Measurements from ENCODE around the gene BLZF1.
"Not testable (repeated sequence)": the region's sequence is repeated elsewhere in the genome, so short reads cannot be mapped to it uniquely, and the experiment has no call there.

Gene BLZF1

DNA sequence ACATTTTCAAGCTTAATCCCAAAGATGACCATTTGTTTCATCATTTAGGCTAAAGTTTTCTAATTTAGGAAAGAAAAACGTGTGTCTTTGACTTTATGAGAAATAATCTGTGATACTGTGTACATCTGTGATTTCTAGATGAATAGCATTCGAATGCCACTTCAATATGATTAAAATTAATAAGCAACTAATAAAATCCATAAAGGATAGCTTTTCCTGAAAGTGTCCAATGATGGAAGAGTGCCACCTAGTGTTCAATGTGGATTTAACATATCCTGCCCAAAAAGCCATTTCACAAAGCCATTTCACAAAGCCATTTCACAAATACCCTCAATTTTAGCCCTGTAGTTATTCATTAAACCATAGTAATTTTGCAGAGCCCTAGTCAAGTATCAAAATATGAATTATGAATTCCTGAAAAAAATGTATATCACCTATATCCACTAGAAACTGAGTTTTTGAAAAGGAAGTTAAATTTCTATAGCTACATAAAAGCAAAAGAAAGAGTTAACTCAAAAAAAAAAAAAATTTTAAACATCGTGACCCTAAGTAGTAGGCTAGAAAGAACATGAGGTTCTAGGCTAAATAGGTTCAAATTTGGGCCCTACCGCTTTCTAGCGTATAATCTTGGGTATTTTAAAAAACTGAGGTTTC is 19.5 kb upstream of the BLZF1 start:
- no peak for DNase-seq (ENCODE audit: insufficient read length, low spot score)
- no peak for FAIRE-seq

DNA sequence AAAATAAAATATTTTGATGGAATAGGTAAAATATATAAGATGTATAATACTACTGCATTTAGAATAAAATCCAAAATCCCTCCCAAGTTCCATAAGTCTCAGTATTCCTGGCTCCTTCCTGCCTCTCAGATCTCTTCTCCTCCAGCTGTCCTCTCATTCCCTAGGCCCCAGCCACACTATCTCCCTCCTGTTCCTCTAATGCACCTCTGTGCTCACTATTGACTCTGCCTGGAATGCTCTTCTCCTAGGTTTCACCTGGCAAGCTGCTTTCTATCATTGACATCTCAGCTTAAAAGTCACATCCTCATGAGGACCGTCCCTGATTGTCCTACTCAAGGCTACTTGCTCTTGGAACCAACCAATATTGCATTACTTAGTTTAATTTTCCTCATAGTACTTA is 7.6 kb upstream of the BLZF1 start:
- no peak for FAIRE-seq

DNA sequence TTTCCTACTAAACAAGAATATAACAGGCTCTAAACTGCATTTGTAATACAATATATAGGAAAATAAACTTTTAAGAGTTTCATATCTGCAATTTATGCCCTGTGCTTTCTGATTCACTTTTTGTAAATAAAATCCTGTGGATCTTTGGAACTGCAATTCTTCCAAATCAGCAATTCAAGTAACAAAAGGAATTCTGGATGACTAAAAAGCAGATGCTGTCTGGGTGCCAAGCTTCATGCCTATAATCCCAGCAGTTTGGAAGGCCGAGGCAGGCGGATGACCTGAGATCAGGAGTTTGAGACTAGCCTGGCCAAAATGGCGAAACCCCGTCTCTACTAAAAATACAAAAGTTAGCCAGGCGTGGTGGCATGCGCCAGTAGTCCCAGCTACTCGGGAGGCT is 6.7 kb upstream of the BLZF1 start:
- FAIRE-seq = no peak
- no peak for DNase-seq (ENCODE audit: insufficient read length, low spot score)

More for the DNA sequence above, 7.6 kb upstream of the BLZF1 start:
- no peak for DNase-seq (ENCODE audit: insufficient read length, low spot score)

DNA sequence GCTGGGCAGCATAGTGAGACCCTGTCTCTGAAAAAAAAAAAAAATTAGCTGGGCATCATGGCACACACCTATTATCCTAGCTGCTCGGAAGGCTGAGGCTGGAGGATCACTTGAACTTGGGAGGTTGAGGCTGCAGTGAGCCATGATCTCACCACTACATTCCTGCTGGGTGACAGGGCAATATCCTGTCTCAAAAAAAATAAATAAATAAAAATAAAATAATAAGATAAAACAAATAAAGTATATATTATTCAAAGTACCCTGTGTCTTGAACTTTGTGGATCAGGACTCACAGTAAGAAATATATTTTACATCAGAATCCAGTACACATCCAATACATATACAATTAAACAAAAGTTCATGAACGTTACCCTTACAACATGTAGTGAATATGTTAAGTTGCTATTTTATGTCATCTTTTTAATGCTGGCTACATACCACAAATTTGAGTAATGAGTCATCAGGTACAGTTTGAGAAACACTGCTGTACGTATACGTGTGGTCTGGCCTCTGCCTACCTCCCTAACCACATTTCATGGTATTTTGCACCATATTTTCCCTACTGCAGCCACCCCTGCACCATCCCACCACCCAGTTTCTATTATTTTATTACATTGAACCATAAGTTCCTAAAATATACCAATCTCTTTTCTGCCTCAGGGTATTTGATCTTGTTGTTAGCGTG is 4.8 kb upstream of the BLZF1 start:
- FAIRE-seq = peak; percentile 38
- DNase-seq (ENCODE audit: insufficient read length, low spot score) = peak; percentile 41

DNA sequence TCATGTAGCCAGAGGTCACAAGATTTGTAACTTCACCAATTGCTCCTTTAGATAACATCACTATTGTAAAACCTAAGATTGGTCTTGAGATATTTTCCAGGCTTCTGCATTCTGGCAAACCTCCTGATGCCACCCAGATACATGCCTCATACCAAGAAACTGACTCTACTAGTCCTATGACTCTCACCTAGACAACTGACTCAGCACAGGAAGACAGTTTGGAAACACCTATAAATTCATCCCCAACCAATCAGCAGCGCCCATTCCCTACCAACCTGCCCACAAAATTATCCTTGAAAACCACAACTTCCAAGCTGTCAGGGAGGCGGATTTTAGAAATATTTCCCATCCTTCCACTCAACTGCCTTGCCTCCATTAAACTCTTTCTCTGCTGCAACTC is 3.0 kb upstream of the BLZF1 start:
- FAIRE-seq (no peak), DNase-seq (ENCODE audit: insufficient read length, low spot score) (no peak)

DNA sequence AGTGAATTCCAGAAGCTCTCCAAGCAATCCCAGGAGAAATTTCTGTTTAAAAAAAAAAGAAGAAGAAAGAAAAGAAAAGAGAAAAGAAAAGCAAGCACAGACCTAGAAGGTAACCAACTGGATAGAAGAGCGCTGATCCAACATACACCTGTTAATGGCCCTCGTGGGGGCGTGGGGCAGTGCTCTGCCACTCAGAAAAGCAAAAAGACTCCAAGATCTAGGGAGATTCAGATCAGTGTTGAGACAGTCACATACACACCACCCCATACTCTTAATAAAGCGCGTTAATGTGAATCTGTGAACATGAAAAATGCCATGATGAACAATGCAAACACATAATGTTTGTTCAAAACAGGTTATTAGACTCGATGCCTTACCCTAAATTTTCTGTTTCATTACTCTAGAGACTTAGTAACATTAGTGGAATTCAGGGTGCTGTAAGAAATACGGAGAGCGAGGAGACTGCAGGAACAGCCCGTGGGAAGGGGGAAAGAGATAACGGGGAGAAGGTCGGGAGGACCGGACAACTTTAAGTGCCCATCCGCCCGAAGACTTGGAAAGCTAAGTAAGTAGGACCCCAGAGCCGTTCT is 804 bp upstream of the BLZF1 start:
- DNase-seq (ENCODE audit: insufficient read length, low spot score) (no peak), FAIRE-seq (no peak)

DNA sequence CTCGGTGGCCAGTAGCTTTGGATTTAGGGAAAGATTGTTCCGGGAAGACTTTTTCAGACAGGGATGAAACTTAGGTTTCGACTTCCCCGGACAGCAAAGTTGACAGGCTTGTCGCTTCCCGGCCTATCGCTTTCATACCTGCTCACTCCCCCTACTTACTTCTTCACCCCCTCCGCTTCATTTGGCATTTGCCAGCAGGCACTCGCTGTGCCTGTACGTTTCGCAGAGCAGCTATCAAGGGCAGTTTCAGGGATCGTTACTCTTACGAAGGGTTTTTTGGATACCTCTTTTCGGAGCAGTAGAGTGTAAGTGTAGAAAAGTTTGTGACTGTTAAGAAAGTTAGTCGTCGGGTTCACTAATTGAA is 393 bp downstream of the BLZF1 start:
- DNase-seq (ENCODE audit: insufficient read length, low spot score) (no peak), FAIRE-seq (no peak)

DNA sequence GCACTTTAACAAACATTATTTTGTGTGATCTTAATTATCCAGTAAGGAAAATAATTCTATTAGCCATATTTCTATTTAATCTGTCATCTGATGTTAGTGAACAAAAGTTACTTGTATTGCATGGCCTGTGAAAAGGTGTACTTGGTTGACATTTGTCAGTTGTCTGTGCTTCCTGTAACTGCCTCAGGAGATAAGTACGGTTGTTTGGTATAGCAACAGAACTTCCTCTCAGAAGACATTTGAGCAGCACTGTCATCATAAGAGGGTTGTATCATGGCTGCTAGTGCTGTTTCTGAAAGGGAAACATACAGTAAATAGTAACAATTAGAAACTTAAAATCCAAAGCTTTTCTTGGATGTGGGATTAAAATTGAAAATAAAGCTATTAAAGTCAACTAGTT is 3.4 kb downstream of the BLZF1 start:
- FAIRE-seq (no peak), DNase-seq (ENCODE audit: insufficient read length, low spot score) (no peak)

DNA sequence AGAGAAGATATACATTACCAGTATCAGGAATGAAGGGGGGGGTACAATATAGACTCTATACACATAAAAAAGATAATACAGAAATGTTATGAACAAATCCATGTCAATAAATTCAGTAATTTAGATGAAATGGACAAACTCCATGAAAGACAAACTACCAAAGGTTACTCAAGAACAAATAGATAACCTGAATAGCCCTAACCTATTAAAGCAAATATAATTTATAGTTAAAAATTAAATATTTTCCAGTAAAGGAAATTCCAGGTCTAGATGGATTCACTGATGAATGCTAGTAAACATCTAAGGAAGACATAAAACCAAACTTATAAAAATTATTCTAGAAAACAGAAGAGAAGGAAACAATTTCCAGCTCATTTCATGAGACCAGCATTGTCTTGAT is 13.2 kb downstream of the BLZF1 start:
- FAIRE-seq (no peak), DNase-seq (ENCODE audit: insufficient read length, low spot score) (no peak)

DNA sequence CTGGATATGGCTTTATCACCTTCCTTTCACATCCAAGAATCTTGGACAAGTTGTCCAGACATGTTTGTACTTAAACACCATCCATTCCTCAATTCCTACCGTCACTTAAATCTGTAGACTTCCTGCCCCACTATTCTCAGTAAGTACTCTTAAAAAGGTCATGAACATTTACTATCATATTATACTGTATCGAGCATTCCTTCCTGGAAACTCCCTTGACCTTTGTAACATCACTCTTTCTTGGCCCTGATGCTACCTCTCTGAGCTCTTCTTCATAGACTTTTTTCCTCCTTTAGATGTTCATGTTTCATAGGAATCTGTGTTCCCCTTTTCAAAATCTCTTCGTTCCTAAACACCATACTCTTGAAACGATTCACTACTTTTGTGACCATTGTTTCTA is 15.5 kb downstream of the BLZF1 start:
- FAIRE-seq (no peak), DNase-seq (ENCODE audit: insufficient read length, low spot score) (no peak)

DNA sequence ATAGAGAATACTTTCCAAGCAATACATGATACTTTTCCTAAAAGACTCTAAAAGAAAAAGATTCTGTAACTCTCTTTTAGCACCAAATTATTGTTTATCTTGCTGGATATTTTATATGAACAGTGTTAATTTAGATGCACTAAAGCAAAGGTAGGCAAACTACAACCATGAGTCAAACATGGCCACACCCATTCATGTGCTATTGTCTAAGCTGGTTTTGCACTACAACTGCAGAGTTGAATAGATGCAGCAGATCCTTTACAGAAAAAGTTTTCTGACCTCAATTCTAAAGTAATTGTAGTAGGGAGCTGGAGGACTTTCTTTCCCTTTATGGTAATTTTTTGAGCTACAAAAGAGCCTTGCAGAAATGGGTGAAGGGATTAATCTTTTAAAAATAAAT is 19.4 kb downstream of the BLZF1 start:
- FAIRE-seq (no peak), DNase-seq (ENCODE audit: insufficient read length, low spot score) (no peak)

DNA sequence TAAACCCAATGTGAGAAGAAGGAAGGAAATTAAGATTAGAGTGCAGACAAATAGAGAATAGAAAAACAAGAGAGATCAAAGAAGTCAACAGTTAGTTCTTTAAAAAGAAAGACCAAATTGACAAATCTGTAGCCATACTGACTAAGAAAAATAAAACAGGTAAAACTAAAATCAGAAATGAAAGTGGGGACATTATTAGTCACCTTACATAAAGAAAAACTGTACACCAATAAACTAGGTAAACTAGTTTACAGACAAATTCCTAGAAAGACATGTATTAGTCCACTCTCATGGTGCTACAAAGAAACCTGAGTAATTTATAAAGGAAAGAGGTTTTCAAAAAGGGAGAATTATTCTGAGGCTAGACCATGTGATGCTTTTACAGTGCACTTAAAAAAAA is 22.3 kb downstream of the BLZF1 start:
- DNase-seq (ENCODE audit: insufficient read length, low spot score) (no peak), FAIRE-seq (no peak)

DNA sequence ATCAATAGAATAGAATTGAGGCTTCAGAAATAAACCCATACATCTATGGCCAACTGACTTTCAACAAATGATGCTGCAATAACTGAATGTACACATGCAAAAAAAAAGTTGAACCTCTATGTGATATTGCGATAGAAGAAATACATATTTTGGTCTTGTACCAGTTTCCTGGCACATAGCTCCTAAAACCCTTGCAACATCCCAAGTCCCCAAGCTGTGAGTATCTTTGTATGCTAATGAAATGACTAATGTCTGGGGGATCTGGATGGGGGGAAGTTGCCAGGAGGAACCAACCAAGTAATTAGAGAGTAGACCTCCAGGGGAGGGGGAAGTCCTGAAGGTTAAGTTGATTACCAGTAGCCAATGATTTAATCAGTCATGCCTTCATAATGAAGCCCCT is 24.4 kb downstream of the BLZF1 start:
- no peak for DNase-seq (ENCODE audit: insufficient read length, low spot score)

DNA sequence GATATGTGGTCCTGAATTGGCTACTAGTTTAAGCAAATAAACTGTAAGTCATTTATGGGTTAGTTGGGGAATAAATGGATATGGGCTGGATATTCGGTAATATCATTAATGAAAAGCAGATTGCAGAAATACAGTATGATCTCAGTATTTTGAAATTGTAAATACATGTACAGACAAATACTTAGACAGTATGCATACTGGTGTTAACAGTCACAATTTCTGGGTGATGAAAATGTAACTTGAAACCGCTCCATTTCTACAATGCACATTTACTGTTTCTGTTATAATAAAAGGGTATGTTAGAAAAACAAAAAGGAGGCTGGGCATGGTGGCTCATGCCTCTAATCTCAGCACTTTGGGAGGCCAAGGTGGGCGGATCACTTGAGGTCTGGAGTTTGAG is 28.0 kb downstream of the BLZF1 start:
- DNase-seq (ENCODE audit: insufficient read length, low spot score) = no peak
- FAIRE-seq = no peak

More for the DNA sequence above, 24.4 kb downstream of the BLZF1 start:
- no peak for FAIRE-seq

DNA sequence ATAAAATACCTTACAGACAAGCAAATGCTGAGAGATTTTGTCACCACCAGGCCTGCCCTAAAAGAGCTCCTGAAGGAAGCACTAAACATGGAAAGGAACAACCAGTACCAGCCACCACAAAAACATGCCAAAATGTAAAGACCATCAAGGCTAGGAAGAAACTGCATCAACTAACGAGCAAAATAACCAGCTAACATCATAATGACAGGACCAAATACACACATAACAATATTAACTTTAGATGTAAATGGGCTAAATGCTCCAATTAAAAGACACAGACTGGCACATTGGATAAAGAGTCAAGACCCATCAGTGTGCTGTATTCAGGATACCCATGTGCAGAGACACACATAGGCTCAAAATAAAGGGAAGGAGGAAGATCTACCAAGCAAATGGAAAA is 34.6 kb downstream of the BLZF1 start:
- not testable (repeated sequence) for FAIRE-seq; DNase-seq (ENCODE audit: insufficient read length, low spot score)

DNA sequence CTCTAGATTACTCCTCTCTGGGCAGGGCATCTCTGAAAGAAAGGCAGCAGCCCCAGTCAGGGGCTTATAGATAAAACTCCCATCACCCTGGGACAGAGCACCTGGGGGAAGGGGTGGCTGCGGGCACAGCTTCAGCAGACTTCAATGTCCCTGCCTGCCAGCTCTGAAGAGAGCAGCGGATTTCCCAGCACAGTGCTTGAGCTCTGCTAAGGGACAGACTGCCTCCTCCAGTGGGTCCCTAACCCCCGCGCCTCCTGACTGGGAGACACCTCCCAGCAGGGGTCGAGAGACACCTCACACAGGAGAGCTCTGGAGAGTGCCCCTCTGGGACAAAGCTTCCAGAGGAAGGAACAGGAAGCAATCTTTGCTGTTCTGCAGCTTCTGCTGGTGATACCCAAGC is 40.3 kb downstream of the BLZF1 start:
- not testable (repeated sequence) for DNase-seq (ENCODE audit: insufficient read length, low spot score); FAIRE-seq

DNA sequence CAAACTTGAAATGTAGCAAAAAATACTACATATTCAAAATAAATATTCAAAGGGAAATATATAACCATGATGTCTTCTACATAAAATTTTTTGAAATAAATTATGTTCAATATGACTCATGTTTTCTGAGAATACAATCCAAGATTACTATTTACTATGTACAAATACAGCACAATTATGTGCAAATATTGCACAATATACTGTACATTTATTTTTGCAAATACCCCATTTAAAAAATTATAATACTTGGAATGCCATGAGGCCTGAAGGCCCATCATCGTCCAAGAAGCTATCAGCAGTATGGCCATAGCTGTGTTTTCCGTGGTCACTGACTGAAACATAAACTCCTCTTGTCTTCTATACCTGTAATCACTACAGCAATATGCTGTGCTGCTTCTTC is 47.0 kb downstream of the BLZF1 start:
- no peak for FAIRE-seq
- no peak for DNase-seq (ENCODE audit: insufficient read length, low spot score)

DNA sequence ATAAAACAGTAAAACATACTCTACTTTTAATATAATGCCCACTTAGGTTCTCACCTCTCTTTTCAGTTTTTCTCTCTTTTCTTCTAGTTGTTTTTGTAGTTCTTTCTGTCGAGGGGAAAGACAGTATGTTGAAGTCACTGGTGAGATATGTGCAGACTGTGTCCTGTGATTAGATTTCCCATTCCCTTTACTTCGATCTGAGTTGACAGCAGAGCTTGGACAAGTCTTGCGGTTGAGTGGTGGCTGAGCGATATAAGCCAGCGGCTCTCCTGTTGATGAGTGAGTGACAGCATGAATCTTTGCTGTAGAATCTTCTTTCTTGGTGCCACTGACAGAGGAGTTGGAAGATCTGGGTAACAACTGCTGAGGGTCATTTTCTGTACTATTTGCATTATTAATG is 53.3 kb downstream of the BLZF1 start:
- DNase-seq (ENCODE audit: insufficient read length, low spot score) (no peak), FAIRE-seq (no peak)

DNA sequence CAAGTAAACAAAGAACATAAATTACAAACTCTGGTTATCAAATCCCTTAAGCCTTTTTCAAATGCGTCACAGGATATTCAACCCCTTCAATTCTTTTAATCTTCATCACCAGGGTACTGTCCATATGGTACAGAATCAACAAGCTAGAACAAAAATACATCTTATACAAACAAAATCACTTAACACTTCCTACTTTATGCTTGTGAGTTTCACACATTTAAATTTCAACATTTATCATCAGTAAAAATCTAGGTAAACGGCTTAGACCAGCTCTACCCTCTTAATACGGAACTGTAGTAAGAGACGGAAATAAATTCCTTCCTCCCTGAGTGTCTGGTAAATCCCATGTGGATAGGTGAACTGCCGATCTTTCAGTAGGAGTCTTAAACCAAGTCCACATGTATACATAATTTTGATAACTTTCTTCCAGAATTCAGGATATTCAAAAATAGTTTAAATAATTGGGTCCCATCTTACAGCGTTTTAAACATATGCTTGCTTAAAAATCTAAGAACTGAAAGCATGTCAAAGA is 58.2 kb downstream of the BLZF1 start:
- DNase-seq (ENCODE audit: insufficient read length, low spot score) (no peak), FAIRE-seq (no peak)

DNA sequence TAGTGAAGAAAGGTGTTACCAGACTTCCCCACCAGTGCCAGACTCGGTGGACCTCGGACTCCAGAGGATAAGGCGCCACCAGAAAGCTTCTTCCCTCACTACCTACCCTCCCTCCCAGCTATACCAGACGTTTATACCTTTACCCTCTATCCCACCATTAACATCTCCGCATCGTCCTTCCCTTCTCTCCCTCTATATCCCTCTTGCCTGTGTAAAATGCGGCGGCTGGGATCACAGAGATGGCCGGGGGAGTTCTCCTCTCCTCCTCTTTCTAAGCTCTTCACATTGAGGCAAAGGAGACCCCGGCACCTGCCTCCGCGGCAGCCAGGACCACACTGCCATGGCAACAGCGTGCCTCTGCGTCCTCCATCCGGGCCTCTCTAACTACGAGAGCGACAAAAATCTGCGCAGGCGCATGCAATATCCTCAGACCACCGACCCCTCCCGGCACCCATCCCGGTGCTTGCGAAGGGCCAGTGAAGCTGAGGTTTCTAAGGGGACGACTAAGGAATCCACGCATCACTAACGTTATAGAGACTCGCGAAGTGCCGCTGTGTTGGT is 59.2 kb downstream of the BLZF1 start, which contains the start of gene CCDC181:
CCDC181 (minus strand) TSS at position 394 of the 561 bp plus-strand sequence. CDS start 2,547 bp downstream, outside the sequence.
- FAIRE-seq = no peak
- peak; percentile 10 for DNase-seq (ENCODE audit: insufficient read length, low spot score)
